UCSD-AML1 (cell line): ENCODE data around the gene RAD50.
"Not testable (repeated sequence)": the region's sequence is repeated elsewhere in the genome, so short reads cannot be mapped to it uniquely, and the experiment has no call there.

Experiments used
- DNase-seq: peaks from one replicate; lab custom pipeline; 2025; ENCODE audit not compliant: unreplicated experiment; lab: John Stamatoyannopoulos, UW

Gene RAD50

GRCh38 chr5:132674671-132675506, 118.1 kb downstream of the RAD50 start:
- no peak for DNase-seq

DNA sequence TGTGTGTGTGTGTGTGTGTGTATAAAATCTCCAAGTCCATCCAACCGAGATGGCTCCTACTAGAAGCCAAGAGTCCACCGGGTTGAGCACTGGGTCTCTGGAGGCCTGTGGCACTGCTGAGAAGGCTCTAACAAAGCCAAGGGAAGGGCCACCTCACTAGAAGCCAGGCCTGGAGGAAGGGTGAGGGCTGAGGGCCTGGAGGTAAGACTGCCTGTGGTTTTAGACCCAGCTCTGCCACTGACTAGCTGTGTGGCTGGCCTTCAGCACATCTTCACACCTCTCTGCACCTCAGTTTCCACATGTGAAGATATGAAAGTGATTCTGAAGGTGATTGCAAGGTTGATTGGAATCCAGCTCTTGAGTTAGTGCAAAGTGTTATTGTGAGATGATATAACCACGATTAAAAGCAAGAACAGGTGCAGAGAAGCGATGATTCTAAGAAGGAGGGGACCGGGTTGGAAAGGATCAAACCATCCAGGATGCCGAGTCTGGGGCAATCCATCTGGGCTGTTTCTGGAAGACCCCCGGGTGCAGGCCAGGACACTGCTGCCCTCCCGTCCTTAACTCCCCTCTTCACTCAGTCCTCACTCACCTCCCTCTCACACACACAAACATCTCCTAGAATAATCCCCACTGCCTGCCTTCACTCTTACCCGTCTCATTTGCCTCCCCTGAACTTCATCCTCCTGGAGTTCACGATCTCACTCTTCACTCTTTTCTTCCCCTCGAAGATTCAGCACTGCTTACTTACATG, 119.3 kb downstream of the RAD50 start:
- DNase-seq, result no peak

DNA sequence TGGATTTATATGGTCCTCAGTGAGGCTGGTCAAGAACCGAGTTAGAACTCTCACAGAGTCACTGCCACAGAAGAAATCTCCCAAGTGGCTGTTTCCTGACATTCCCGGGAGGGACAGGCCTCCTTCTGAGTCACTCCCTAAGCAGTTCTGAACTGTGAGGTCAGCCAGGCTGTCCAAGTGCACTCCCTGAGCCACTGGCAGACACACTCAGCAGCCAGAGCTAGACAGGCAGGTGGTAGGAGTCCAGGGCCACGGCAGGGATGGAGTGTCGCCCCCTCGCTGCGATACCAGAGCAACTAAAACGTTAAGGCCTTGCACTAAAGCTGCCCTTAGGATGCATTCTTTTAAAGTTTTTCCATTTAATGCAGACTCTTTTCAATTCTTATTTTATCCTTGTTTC, 120.4 kb downstream of the RAD50 start:
- no peak for DNase-seq

GRCh38 chr5:132677682-132678400, 121.1 kb downstream of the RAD50 start:
- DNase-seq, result no peak

GRCh38 chr5:132678735-132679134, 122.0 kb downstream of the RAD50 start:
- no peak for DNase-seq

- no peak for DNase-seq
Observed at GRCh38 chr5:132679166-132679565, 122.4 kb downstream of the RAD50 start.

GRCh38 chr5:132679717-132680380, 123.1 kb downstream of the RAD50 start:
- DNase-seq, result no peak

GRCh38 chr5:132680780-132681475, 124.2 kb downstream of the RAD50 start:
- no peak for DNase-seq

DNA sequence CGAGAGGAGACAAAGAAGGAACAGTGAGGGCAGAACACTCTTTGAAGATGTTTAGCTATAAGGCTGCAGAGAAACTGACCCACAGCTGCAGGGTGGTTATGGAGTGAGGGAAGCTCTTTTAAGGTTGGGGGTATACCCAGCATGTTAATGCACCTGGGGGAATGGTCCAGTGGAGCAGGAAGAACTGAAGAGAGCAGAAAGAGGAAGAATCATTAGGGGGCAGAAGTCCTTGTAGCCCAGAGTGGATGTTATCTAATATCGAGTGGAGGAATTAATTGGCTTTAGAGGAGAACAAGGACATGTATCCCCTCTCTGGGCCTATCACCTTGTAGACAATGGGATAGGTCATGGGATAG, 124.7 kb downstream of the RAD50 start:
- no peak for DNase-seq

GRCh38 chr5:132681983-132682382, 125.2 kb downstream of the RAD50 start:
- no peak for DNase-seq

DNA sequence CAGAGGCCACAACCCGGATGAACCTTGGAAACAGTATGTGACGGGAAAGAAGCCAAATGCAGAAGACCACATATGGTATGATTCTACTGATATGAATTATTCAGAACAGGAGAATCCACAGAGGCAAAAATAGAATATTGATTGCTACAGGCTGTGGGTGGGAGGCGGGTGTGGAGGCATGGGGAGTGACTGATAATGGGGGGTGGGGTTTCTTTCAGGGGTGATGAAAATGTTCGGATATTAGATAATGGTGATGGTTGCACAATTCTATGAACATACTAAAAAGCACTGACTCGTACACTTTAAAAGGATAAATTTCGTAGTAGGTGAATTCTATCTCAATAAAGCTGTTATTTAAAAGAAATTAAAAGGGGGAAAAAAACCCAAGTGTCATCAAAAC, 127.7 kb downstream of the RAD50 start:
- no peak for DNase-seq

- DNase-seq, result no peak
Observed at GRCh38 chr5:132684922-132685720, 128.3 kb downstream of the RAD50 start.

- DNase-seq, result no peak
Observed at GRCh38 chr5:132686193-132686592, 129.4 kb downstream of the RAD50 start.

DNA sequence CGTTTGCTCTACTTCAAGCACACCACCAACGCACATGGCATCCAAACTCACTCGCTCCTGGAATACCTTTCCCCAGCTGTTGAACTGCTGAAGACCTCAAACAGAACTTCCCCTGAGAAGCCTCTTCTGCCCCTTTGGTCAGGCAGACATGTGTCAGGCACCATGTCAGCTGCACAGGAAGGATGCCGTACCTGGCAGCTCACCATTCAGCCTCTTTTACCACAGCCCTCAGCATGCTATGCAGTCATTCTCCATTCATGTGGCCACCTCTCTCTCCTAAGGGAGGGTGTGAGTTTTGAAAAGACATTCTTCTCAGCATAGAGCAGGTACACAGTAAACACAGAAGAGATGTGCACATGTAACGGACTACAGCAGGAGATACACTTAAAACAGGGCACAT, 131.2 kb downstream of the RAD50 start:
- no peak for DNase-seq

- DNase-seq, result no peak
Observed at GRCh38 chr5:132688536-132689339, 132.0 kb downstream of the RAD50 start.

GRCh38 chr5:132689513-132689912, 132.7 kb downstream of the RAD50 start:
- DNase-seq, result no peak

DNA sequence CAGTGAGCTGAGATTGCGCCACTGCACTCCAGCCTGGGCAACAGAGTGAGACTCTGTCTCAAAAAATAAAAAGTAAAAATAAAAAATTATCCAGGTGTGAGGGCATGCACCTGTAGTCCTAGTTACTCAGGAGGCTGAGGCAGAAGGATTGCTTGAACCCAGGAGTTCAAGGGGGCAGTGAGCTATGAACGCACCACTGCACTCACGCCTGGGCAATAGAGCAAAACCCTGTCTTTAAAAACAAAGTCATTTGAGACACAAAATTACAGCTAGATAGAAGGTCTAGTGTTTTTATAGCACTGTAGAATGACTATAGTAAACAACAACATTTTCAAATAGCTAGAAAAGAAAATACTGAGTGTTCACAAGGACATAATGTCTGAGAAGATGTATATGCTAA, 133.4 kb downstream of the RAD50 start:
- no peak for DNase-seq

- DNase-seq, result not testable (repeated sequence)
Observed at GRCh38 chr5:132691755-132692631, 135.2 kb downstream of the RAD50 start.
